ENCODE data around the gene LPP. TPM values are rescaled to one million over a fixed set of nuclear protein-coding genes. Genes with fewer than 3 reads are reported as not detected.
"Not testable (repeated sequence)": the region's sequence is repeated elsewhere in the genome, so short reads cannot be mapped to it uniquely, and the experiment has no call there.

The LPP gene
- total RNA-seq, 2 donors from 2014 or later = 170 to 246 TPM

GRCh38 chr3:188124184-188124583, 29.8 kb upstream of the LPP start:
- H3K4me1 ChIP-seq = no peaks in the 10 kb centered on the region
- H3K27ac ChIP-seq = no peak overlapping the region
- no peak for TF ChIP-seq CTCF (IDR thresholded peaks at IDR 0.05)
- DNase-seq = no peak
- H3K9me3 ChIP-seq = no peaks in the 10 kb centered on the region
- no peak overlapping the region for H3K9ac ChIP-seq (ENCODE audit: low read depth in 2 of 2, low read length in 2 of 2)
- intact Hi-C loops (cut with DNase I) = no loop called here
- no peaks in the 10 kb centered on the region for H3K36me3 ChIP-seq
- no peak overlapping the region for H3K4me3 ChIP-seq
- H3K27me3 ChIP-seq = no peaks in the 10 kb centered on the region

GRCh38 chr3:188125076-188125475, 28.9 kb upstream of the LPP start:
- intact Hi-C loops (cut with DNase I) = no loop called here
- Histone ChIP-seq H3K4me1 (no peaks in the 10 kb centered on the region), H3K9me3 (no peaks in the 10 kb centered on the region), H3K4me3 (no peak overlapping the region), H3K27me3 (no peaks in the 10 kb centered on the region), H3K36me3 (no peaks in the 10 kb centered on the region), H3K9ac (ENCODE audit: low read depth in 2 of 2, low read length in 2 of 2) (no peak overlapping the region), H3K27ac (no peak overlapping the region)
- no peak for TF ChIP-seq CTCF (IDR thresholded peaks at IDR 0.05)
- no peak for DNase-seq

- Histone ChIP-seq H3K9me3 (no peaks in the 10 kb centered on the region), H3K4me1 (no peaks in the 10 kb centered on the region), H3K36me3 (no peaks in the 10 kb centered on the region), H3K27me3 (no peaks in the 10 kb centered on the region), H3K27ac (no peak overlapping the region), H3K4me3 (no peak overlapping the region), H3K9ac (ENCODE audit: low read depth in 2 of 2, low read length in 2 of 2) (no peak overlapping the region)
- DNase-seq = no peak
- TF ChIP-seq CTCF (IDR thresholded peaks at IDR 0.05) = no peak
- intact Hi-C loops (cut with DNase I) = no loop called here
These were observed 27.7 kb upstream of the LPP start for GRCh38 chr3:188126276-188126675.

GRCh38 chr3:188126934-188127333, 27.0 kb upstream of the LPP start:
- no peaks in the 10 kb centered on the region for H3K27me3 ChIP-seq
- TF ChIP-seq CTCF (IDR thresholded peaks at IDR 0.05) = no peak
- no peak overlapping the region for H3K27ac ChIP-seq
- H3K4me1 ChIP-seq = no peaks in the 10 kb centered on the region
- no peaks in the 10 kb centered on the region for H3K36me3 ChIP-seq
- no peak overlapping the region for H3K9ac ChIP-seq (ENCODE audit: low read depth in 2 of 2, low read length in 2 of 2)
- no peak for DNase-seq
- intact Hi-C loops (cut with DNase I) = no loop called here
- H3K4me3 ChIP-seq = no peak overlapping the region
- H3K9me3 ChIP-seq = no peaks in the 10 kb centered on the region

GRCh38 chr3:188128905-188129304, 25.1 kb upstream of the LPP start:
- H3K4me3 ChIP-seq = no peak overlapping the region
- no peaks in the 10 kb centered on the region for H3K9me3 ChIP-seq
- H3K36me3 ChIP-seq = no peaks in the 10 kb centered on the region
- DNase-seq = no peak
- TF ChIP-seq CTCF (IDR thresholded peaks at IDR 0.05) = no peak
- H3K27me3 ChIP-seq = no peaks in the 10 kb centered on the region
- H3K27ac ChIP-seq = no peak overlapping the region
- no peak overlapping the region for H3K9ac ChIP-seq (ENCODE audit: low read depth in 2 of 2, low read length in 2 of 2)
- intact Hi-C loops (cut with DNase I) = no loop called here
- H3K4me1 ChIP-seq = no peaks in the 10 kb centered on the region

GRCh38 chr3:188131023-188131422, 22.9 kb upstream of the LPP start:
- H3K4me3 ChIP-seq; H3K27ac ChIP-seq; DNase-seq; H3K36me3 ChIP-seq; intact Hi-C loops (cut with DNase I); H3K27me3 ChIP-seq; H3K9me3 ChIP-seq; H3K4me1 ChIP-seq; H3K9ac ChIP-seq (ENCODE audit: low read depth in 2 of 2, low read length in 2 of 2): not testable (repeated sequence)

Data from colonic mucosa (tissue), 4 donors.